HG03378 (cell line): ENCODE data around the gene ANO3.
"Not testable (repeated sequence)": the region's sequence is repeated elsewhere in the genome, so short reads cannot be mapped to it uniquely, and the experiment has no call there.

Source experiments
- ATAC-seq: cut with Tn5 transposase; IDR thresholded peaks from one replicate; pipeline ENCODE4 v1.9.1; 2021; ENCODE audit warnings: mild to moderate bottlenecking, moderate library complexity; ENCODE audit not compliant: unreplicated experiment

ANO3 gene

DNA sequence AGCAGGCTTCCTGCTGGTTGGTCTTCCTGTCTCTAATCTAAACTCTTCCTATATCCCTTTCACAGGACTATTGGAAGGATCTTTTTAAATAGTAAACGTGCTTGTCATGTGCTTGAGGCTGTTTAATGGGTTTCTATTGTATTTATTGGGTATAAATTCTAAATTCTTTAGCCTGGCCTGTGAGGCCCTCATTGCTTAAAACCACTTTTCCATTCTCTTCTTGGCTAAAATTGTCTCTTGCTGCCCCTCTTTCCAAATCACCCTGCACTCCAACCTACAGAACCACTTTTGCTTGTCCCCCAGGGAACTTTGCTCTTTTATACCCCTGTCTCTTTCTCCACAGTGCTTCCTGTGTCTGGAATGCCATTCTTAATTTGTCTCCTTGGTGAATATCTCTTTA lies 286.5 kb downstream of the ANO3 start:
- ATAC-seq: no peak

DNA sequence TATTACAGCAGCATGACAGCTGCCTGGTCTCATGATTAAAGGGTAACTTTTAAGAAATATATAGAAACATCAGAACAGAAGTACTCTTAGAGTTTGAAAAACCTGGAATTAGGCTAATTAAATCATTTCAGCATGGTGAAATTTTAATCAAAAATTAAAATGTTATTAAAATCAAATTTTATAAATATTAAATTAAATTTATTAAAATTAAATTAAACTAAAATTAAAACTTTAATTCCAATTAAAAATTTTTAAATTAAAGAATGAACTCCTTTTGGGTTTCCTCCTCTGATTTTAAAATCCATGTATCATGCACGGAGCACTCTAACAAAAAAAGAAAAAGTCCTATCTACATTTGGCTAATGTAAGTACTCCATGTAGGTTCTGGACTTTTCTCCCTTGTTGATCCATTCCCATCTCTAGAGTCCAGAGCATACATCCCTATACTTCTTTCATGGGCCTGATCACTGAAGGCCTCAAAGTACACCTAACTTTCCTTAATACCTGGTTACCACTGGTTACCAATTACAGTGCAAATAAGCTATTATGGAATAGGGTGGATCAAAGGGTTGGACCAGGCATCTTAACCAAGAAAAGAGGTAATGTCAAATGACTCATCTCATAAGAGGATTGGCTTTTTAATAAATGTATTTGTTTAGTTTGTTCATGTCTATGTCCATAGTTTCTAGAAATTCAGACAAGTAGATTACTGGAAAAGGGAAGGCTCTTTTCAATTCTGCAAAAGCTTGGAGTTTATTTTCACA lies 288.5 kb downstream of the ANO3 start:
- no peak for ATAC-seq

GRCh38 chr11:26621132-26621531 lies 289.2 kb downstream of the ANO3 start:
- ATAC-seq: no peak

- ATAC-seq: no peak
Observed at GRCh38 chr11:26622181-26622580, 290.3 kb downstream of the ANO3 start.

GRCh38 chr11:26623076-26623659 lies 291.2 kb downstream of the ANO3 start:
- no peak for ATAC-seq

- ATAC-seq: no peak
Observed at GRCh38 chr11:26626346-26626745, 294.4 kb downstream of the ANO3 start.

DNA sequence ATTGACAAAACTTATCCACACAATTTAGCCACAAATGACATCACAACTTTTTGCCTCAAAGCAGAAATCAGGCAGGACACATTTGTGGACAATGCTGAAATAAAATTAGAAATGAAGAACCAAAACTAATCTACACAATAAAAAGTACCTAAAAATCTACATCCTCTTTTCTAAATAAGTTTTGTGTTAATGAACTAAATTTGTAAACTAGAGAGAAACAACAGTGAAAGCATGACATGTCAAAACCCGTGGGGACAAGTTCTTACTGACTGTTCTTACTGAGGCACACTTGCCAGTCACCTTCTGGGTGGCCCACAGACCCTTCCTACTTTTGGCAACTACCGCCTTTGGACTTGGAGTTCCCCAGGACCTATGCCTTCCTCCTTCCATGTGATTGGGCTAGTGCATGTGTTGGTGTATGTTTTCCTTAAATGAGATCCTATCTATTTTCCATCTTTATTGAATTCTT lies 300.8 kb downstream of the ANO3 start:
- peak; percentile 78 for ATAC-seq

GRCh38 chr11:26643314-26643713 lies 311.4 kb downstream of the ANO3 start:
- ATAC-seq: not testable (repeated sequence)

DNA sequence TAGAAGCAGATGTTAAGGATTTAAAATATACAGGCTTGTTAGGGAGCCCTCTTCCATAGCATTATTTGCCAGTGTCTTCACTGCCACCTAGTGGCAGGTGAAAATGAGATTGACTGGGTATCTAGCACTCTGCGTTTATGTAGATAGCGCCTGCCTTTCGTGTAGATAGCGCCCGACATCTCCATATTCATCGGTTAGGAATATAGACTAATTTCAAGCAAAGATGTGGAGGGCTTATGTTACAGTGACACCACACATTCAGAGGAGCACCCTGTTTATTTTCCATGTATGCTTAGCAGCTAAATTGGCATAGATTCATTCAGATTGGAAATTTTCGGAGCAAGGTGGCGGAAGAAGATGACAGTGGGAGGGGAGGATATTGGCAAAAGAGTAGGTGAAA lies 318.0 kb downstream of the ANO3 start:
- peak; percentile 94 for ATAC-seq

DNA sequence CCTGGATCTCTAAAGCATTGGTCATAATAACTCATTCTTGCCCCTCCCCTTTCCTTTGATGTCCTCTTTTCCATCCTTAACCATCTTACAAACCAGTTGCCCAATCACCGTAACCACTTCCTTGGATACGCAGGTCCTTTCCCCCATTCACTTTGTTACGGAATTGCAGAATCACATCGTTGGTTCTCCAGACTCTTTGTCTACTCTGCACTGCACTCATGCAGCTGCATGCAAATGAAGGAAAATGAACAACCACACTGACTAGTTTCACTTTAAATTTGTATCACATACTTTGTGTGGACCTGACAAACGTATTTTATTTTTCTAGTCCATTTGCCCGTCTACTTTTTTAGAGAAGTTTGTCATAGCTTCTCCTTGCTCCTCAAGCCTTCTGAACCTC lies 320.0 kb downstream of the ANO3 start:
- ATAC-seq: no peak

DNA sequence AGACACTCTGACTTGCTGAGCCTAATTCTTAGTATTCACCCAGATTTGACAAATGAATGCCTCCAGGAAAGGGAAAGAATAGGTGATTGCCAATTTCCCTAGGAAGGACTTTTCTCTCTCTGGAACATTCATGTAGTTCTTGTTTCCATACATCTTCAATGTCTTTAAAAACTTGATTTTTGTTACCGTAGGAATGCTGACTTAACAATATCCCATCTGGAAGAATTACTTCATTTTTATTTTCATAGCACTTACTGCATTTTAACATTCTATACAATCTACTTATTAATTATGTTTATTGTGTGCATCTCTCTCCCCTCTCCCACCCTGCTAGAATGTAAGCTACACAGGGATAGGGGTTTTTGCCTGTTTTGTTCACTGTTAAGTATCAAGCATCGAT lies 323.4 kb downstream of the ANO3 start:
- no peak for ATAC-seq

- ATAC-seq: no peak
Observed at GRCh38 chr11:26662916-26663315, 331.0 kb downstream of the ANO3 start.

DNA sequence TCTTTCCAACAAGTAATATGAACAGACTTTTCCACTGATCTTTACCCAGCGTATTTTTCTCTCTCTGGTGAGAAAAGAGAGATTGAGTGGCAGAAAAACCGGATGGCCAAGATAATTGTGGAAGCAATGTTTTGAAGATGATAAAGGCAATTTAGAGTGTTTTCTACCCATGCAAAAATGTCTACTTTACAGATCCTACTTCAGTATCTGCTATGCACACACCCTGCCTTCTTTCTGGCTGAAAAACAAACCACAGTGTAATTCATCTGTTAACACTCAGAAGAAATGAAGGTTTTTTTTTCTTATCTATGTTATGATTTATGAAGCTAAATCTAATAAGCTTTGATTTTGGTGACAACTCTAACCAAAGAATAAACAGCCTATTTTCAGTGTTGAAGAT lies 333.1 kb downstream of the ANO3 start:
- ATAC-seq: no peak

GRCh38 chr11:26665946-26666345 lies 334.0 kb downstream of the ANO3 start:
- ATAC-seq: no peak

- no peak for ATAC-seq
Observed at GRCh38 chr11:26675233-26675928, 343.5 kb downstream of the ANO3 start.

DNA sequence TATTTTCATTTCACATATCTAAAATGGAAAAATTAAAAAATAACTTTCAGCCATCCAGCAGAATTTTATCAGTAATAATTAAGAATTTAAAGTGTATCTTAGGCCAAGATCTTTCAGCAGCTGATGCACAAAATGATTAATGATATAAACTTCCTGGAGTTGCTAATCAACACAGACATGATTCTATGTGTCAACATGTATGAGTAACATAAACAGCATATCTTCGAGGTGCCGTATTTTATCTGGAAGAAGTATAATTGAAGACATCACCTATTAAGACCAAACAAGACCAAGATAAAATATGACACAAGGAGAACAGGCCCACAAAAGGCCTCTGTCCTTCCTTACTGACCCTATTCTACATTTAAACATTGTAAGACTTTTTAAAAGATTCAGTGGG lies 344.7 kb downstream of the ANO3 start:
- no peak for ATAC-seq

GRCh38 chr11:26677566-26677965 lies 345.6 kb downstream of the ANO3 start:
- no peak for ATAC-seq

- no peak for ATAC-seq
Observed at GRCh38 chr11:26687351-26687750, 355.4 kb downstream of the ANO3 start.

- ATAC-seq: no peak
Observed at GRCh38 chr11:26688701-26689100, 356.8 kb downstream of the ANO3 start.

GRCh38 chr11:26696330-26696729 lies 364.4 kb downstream of the ANO3 start:
- no peak for ATAC-seq

DNA sequence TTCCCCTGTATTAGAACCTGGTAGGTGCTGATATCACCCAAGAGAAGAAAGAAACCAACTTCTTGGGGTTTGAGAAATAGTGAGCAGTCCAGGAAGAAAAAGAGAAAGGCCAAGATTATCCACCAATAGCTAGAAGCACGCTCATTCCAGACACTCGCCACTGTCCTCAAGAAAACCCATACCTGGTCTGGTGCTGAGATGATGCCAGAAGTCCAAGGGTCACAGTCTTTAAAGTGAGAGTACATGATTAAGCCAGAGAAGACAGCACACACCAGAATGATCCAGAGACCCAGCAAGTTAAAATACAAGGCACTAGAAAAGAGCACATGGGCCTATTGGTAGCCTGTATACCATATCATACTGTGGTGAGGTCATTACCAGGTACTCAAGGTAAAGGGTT lies 366.3 kb downstream of the ANO3 start:
- ATAC-seq: no peak
